Subcutaneous abdominal adipose tissue (tissue), 5 donors: ENCODE data around the gene F11.

Experiments
- H3K27ac ChIP-seq: one replicate; pipeline ENCODE4 v1.7.0; 2013; ENCODE audit warnings: low read depth, mild to moderate bottlenecking, inconsistent platforms, low read length, moderate library complexity
- H3K27me3 ChIP-seq, 5 donors: one replicate each; pipeline ENCODE4 v1.7.0; 2013; ENCODE audit warnings: low read length in 5 of 5, inconsistent platforms in 1 of 5; ENCODE audit not compliant: control insufficient read depth in 5 of 5, insufficient read depth in 4 of 5
- H3K36me3 ChIP-seq, 5 donors: one replicate each; pipeline ENCODE4 v1.7.0; 2013; ENCODE audit warnings: low read length in 5 of 5; ENCODE audit not compliant: control insufficient read depth in 5 of 5, insufficient read depth in 5 of 5
- H3K4me1 ChIP-seq, 5 donors: one replicate each; pipeline ENCODE4 v1.7.0; 2013; ENCODE audit warnings: low read length in 5 of 5, mild to moderate bottlenecking in 3 of 5, moderate library complexity in 1 of 5; ENCODE audit not compliant: control insufficient read depth in 5 of 5, insufficient read depth in 5 of 5
- H3K4me3 ChIP-seq, 5 donors: one replicate each; pipeline ENCODE4 v1.7.0; 2013; ENCODE audit warnings: low read length in 5 of 5, low read depth in 1 of 5
- H3K9ac ChIP-seq, 5 donors: one replicate each; pipeline ENCODE4 v1.7.0; 2013; ENCODE audit warnings: low read length in 5 of 5, mild to moderate bottlenecking in 4 of 5, moderate library complexity in 3 of 5
- H3K9me3 ChIP-seq, 5 donors: one replicate each; pipeline ENCODE4 v1.7.0; 2013; ENCODE audit warnings: low read length in 5 of 5; ENCODE audit not compliant: control insufficient read depth in 5 of 5
- donor health status: healthy.
- donor health status: healthy.
- donor health status: healthy.
- donor health status: healthy.
- donor health status: healthy.

The F11 gene

DNA sequence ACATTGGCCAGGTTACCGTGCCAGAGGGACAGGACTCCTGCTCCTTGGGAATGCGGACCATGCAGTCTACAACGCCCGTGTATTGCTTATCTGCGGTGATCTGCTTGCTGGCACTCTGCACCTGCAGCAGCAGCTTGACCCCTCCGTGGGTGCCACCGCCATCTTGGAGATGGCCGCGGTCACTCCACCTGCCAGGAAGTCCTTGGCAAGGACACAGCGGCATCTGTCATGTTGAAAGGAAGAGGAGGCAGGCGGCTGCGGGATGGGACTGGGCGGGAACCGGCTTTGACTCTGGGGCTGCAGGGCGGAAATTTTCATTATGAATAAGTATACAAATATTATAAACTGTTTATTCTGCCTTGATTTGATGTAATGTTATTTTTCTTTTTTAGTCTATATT, 63.4 kb downstream of the F11 start:
- Histone ChIP-seq H3K4me1 (no peaks in the 10 kb centered on the region), H3K4me3 (no peak overlapping the region), H3K27me3 (no peaks in the 10 kb centered on the region), H3K36me3 (no peaks in the 10 kb centered on the region), H3K9ac (no peak overlapping the region), H3K27ac (no peak overlapping the region), H3K9me3 (peaks cover 4 to 22% (median 16%) of the 10 kb centered on the region in 5 donors)

DNA sequence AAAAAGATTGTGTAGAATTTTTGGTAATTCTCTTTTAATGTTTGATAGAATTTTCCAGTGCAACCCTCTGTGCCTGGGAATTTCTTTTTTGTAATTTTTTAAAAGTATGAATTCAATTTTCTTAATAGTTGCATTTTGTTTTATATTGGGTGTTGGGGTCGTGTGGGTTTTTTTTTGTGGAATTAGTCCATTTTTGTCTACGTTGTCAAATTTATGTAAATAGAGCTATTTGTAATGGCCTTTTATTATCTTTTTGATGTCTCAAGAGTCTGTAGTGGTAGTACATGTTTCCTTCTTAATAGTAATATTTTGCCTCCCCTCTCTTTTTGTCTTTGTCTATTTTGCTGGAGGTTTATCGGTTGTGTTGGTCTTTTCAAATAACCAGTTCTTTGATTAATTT, 64.4 kb downstream of the F11 start:
- H3K9me3 ChIP-seq = peaks cover 4 to 22% (median 16%) of the 10 kb centered on the region in 5 donors
- H3K36me3 ChIP-seq = no peaks in the 10 kb centered on the region
- H3K27me3 ChIP-seq = no peaks in the 10 kb centered on the region
- no peak overlapping the region for H3K4me3 ChIP-seq
- H3K4me1 ChIP-seq = no peaks in the 10 kb centered on the region
- no peak overlapping the region for H3K9ac ChIP-seq
- no peak overlapping the region for H3K27ac ChIP-seq

DNA sequence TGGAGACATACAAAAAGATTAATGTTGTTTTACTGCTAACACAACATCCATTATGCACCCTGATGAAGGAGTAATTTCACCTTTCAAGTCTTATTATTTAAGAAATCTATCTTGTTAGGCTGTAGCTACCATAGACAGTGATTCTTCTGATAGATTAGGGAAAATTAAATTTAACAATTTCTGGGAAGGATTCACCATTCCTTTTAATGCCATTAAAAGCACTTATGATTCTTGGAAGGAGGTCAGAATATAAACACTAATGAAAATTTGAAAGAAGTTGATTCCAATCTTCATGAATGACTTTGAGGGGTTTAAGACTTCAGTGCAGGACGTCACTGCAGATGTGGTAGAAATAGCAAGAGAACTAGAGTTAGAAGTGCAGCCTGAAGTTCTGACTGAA, 69.8 kb downstream of the F11 start:
- H3K27ac ChIP-seq = no peak overlapping the region
- no peak overlapping the region for H3K9ac ChIP-seq
- H3K9me3 ChIP-seq = peaks cover 2 to 22% (median 16%) of the 10 kb centered on the region in 5 donors
- no peaks in the 10 kb centered on the region for H3K36me3 ChIP-seq
- no peaks in the 10 kb centered on the region for H3K27me3 ChIP-seq
- no peak overlapping the region for H3K4me3 ChIP-seq
- no peaks in the 10 kb centered on the region for H3K4me1 ChIP-seq
